H1 (cell line): ENCODE data around the gene SLC30A3. TPM values are rescaled to one million over a fixed set of nuclear protein-coding genes. Genes with fewer than 3 reads are reported as not detected.

Source experiments
- CTCF ChIA-PET: fragments of 300-600 bp; sonication (Branson Sonifier 250); formaldehyde crosslinking; loops from one replicate; lab custom pipeline; 2021; ENCODE audit not compliant: partially characterized antibody; lab: Charles Lee
- POLR2A ChIA-PET: fragments of 300-600 bp; sonication (Branson Sonifier 250); formaldehyde crosslinking; loops from one replicate; lab custom pipeline; 2021; ENCODE audit warnings: inconsistent platforms; ENCODE audit not compliant: partially characterized antibody; lab: Charles Lee
- DNase-seq, 2 experiments: peaks; one replicate each; pipeline versions ENCODE4 v3.0.0 to v3.0.0-alpha.2; 2010 to 2022; ENCODE audit warnings: low spot score in 2 of 2, low read depth in 1 of 2, mixed read lengths in 1 of 2
- FAIRE-seq: peaks from 2 replicates; lab custom pipeline; 2011; peaks lifted over from hg19 to GRCh38; lab: Jason Lieb, UNC
- H2AFZ ChIP-seq: 2 replicates; pipeline ENCODE4 v1.8.1; 2012; ENCODE audit warnings: low read length, inconsistent platforms
- H2AK5ac ChIP-seq: 2 replicates; pipeline ENCODE4 v1.6.1; 2013; ENCODE audit warnings: low read depth, low read length
- H2BK120ac ChIP-seq: replicated peaks from 2 replicates; pipeline ENCODE3; 2013; ENCODE audit warnings: low read depth, low read length, inconsistent platforms
- H2BK12ac ChIP-seq: 2 replicates; pipeline ENCODE4 v1.6.1; 2013; ENCODE audit warnings: low read depth, low read length
- H2BK15ac ChIP-seq: 2 replicates; pipeline ENCODE4 v1.6.1; 2013; ENCODE audit warnings: low read length
- H2BK20ac ChIP-seq: 2 replicates; pipeline ENCODE4 v1.6.1; 2013; ENCODE audit warnings: low read length
- H2BK5ac ChIP-seq: 2 replicates; pipeline ENCODE4 v1.6.1; 2013; ENCODE audit warnings: low read depth, low read length
- H3K14ac ChIP-seq: 2 replicates; pipeline ENCODE4 v1.6.1; 2013; ENCODE audit warnings: inconsistent platforms; ENCODE audit not compliant: insufficient read length
- H3K18ac ChIP-seq: 2 replicates; pipeline ENCODE4 v1.6.1; 2013; ENCODE audit warnings: low read length; ENCODE audit errors: extremely low read depth
- H3K23ac ChIP-seq: 2 replicates; pipeline ENCODE4 v1.6.1; 2013; ENCODE audit warnings: inconsistent platforms; ENCODE audit not compliant: insufficient read length
- H3K23me2 ChIP-seq: 2 replicates; pipeline ENCODE4 v1.6.1; 2013; ENCODE audit warnings: low read depth, low read length
- H3K27ac ChIP-seq: 2 replicates; pipeline ENCODE4 v1.6.1; 2011; ENCODE audit warnings: low read depth, low read length, inconsistent platforms
- H3K27me3 ChIP-seq, 4 experiments: replicated peaks in 1 of 4; 1 replicate in 1 of 4; 2 replicates in 3 of 4; pipeline versions ENCODE4 v1.6.1 to v1.8.1; 2011 to 2013; ENCODE audit warnings: low read length in 3 of 4, mild to moderate bottlenecking in 3 of 4, inconsistent platforms in 2 of 4, mixed read lengths in 2 of 4, moderate library complexity in 1 of 4; ENCODE audit not compliant: control insufficient read depth in 3 of 4, insufficient read depth in 3 of 4; ENCODE audit errors: extremely low read depth in 1 of 4
- H3K36me3 ChIP-seq, 4 experiments: 2 replicates each; pipeline versions ENCODE4 v1.6.1 to v1.8.1; 2011 to 2013; ENCODE audit warnings: mild to moderate bottlenecking in 4 of 4, low read length in 3 of 4, moderate library complexity in 2 of 4, control low read depth in 1 of 4, inconsistent platforms in 1 of 4; ENCODE audit not compliant: insufficient read depth in 4 of 4, control insufficient read depth in 2 of 4
- H3K4ac ChIP-seq: replicated peaks from 2 replicates; pipeline ENCODE3; 2013; ENCODE audit warnings: low read length, low read depth, mixed read lengths, inconsistent platforms; ENCODE audit not compliant: insufficient read length
- H3K4me1 ChIP-seq, 4 experiments: replicated peaks in 1 of 4; 1 replicate in 1 of 4; 2 replicates in 3 of 4; pipeline versions ENCODE4 v1.6.1 to v1.8.1; 2011 to 2013; ENCODE audit warnings: low read length in 3 of 4, inconsistent platforms in 2 of 4, mixed read lengths in 1 of 4; ENCODE audit not compliant: insufficient read depth in 4 of 4, control insufficient read depth in 3 of 4
- H3K4me2 ChIP-seq, 2 experiments: 2 replicates each; pipeline versions ENCODE4 v1.6.1 to v1.8.1; 2011 to 2013; ENCODE audit warnings: low read depth in 2 of 2, low read length in 2 of 2, control low read depth in 1 of 2, inconsistent platforms in 1 of 2, mild to moderate bottlenecking in 1 of 2; ENCODE audit not compliant: insufficient read depth in 1 of 2
- H3K4me3 ChIP-seq, 4 experiments: fragments of 200-600, 300-600 bp in 1 of 4; sonication (generic), shearing (Covaris generic), sonication (Bioruptor Twin) in 1 of 4; 2 replicates each; pipeline versions ENCODE4 v1.5.1 to v1.8.1; 2011 to 2016; ENCODE audit warnings: low read length in 4 of 4, low read depth in 3 of 4, control low read depth in 2 of 4, inconsistent platforms in 2 of 4, mild to moderate bottlenecking in 2 of 4, mixed read lengths in 1 of 4, moderate library complexity in 1 of 4; ENCODE audit not compliant: insufficient read depth in 2 of 4; ENCODE audit errors: extremely low read depth in 1 of 4
- H3K56ac ChIP-seq: replicated peaks from 2 replicates; pipeline ENCODE3; 2013; ENCODE audit warnings: low read depth, mild to moderate bottlenecking, mixed read lengths, low read length, inconsistent platforms; ENCODE audit not compliant: insufficient read length
- H3K79me1 ChIP-seq: 2 replicates; pipeline ENCODE4 v1.6.1; 2013; ENCODE audit warnings: low read depth, low read length, control low read depth
- H3K79me2 ChIP-seq, 2 experiments: 2 replicates each; pipeline versions ENCODE4 v1.6.1 to v1.8.1; 2012 to 2013; ENCODE audit warnings: low read length in 2 of 2, mild to moderate bottlenecking in 2 of 2, inconsistent platforms in 1 of 2; ENCODE audit not compliant: insufficient read depth in 2 of 2, control insufficient read depth in 1 of 2
- H3K9ac ChIP-seq, 4 experiments: replicated peaks in 1 of 4; 1 replicate in 1 of 4; 2 replicates in 3 of 4; pipeline versions ENCODE4 v1.6.1 to v1.8.1; 2011 to 2013; ENCODE audit warnings: low read depth in 3 of 4, low read length in 3 of 4, control low read depth in 2 of 4, mild to moderate bottlenecking in 2 of 4, moderate library complexity in 2 of 4, inconsistent platforms in 1 of 4; ENCODE audit errors: extremely low read depth in 1 of 4
- H3K9me3 ChIP-seq, 2 experiments: 2 replicates each; pipeline versions ENCODE4 v1.6.1 to v1.8.1; 2012 to 2013; ENCODE audit warnings: mild to moderate bottlenecking in 2 of 2, moderate library complexity in 2 of 2, control low read depth in 1 of 2, inconsistent platforms in 1 of 2, low read depth in 1 of 2, low read length in 1 of 2, mixed read lengths in 1 of 2; ENCODE audit not compliant: insufficient read depth in 2 of 2
- H4K20me1 ChIP-seq, 2 experiments: replicated peaks in 1 of 2; 2 replicates each; pipeline versions ENCODE3 to v1.8.1; 2011 to 2013; ENCODE audit warnings: inconsistent platforms in 2 of 2, low read length in 2 of 2, mild to moderate bottlenecking in 1 of 2; ENCODE audit not compliant: insufficient read depth in 2 of 2, control insufficient read depth in 1 of 2
- H4K5ac ChIP-seq: 2 replicates; pipeline ENCODE4 v1.6.1; 2013; ENCODE audit warnings: low read length, low read depth, mixed read lengths, inconsistent platforms; ENCODE audit not compliant: insufficient read length
- H4K8ac ChIP-seq: 2 replicates; pipeline ENCODE4 v1.8.0; 2013; ENCODE audit warnings: mild to moderate bottlenecking, moderate library complexity, low read length, inconsistent platforms; ENCODE audit not compliant: insufficient read depth; ENCODE audit errors: extremely low read depth
- H4K91ac ChIP-seq: replicated peaks from 2 replicates; pipeline ENCODE3; 2013; ENCODE audit warnings: low read length, mixed read lengths, inconsistent platforms; ENCODE audit not compliant: insufficient read length
- CEBPB ChIP-seq: IDR thresholded peaks from 2 replicates; pipeline ENCODE4 v1.6.1; 2012; ENCODE audit warnings: low read depth, low read length
- KDM5A ChIP-seq: fragments of 200-600 bp; IDR thresholded peaks from 2 replicates; pipeline ENCODE4 v1.7.1; 2012; ENCODE audit warnings: mild to moderate bottlenecking, low read length, inconsistent platforms, mixed read lengths
- POLR2AphosphoS5 ChIP-seq: IDR thresholded peaks from 2 replicates; pipeline ENCODE4 v1.6.1; 2011; ENCODE audit warnings: low read depth, low read length
- WGBS, 2 experiments: shearing (Covaris generic) in 1 of 2; methylation state at CpG; one replicate each; pipeline versions ENCODE4 v1.1.6 to v1.1.7; 2013 to 2015; ENCODE audit warnings: low lambda C conversion rate in 2 of 2, mixed read lengths in 2 of 2, inconsistent platforms in 1 of 2, low coverage in 1 of 2, missing lambda C conversion rate in 1 of 2; ENCODE audit not compliant: insufficient replicate concordance in 2 of 2, insufficient coverage in 1 of 2, insufficient read length in 1 of 2; ENCODE audit errors: extremely low coverage in 1 of 2, missing lambda C conversion rate in 1 of 2; 5-methylcytosine and 5-hydroxymethylcytosine counted together
- polyA plus RNA-seq, 7 experiments: library from polyadenylated mRNA; depleted of rRNA in 3 of 7; stranded (reverse) in 5 of 7; unstranded in 2 of 7; fragments of >200 nt in 5 of 7; fragments of 200-250 nt in 2 of 7; gene quantifications; 1 replicate in 5 of 7; 2 replicates in 1 of 7; 4 replicates in 1 of 7; pipeline versions ENCODE4 v1.2.1 to v1.2.3, GENCODE V29; 2011 to 2013; ENCODE audit warnings: missing spikeins in 2 of 7, mixed read lengths in 2 of 7
- total RNA-seq: library from RNA; stranded (reverse); fragmentation: NEBNext Ultra II Directional; extraction: Animal tissue kit (Norgen Biotek cat#: 25700); gene quantifications from 2 replicates; pipeline ENCODE4 v1.2.1, GENCODE V29; 2021

SLC30A3 gene
- total and polyA plus RNA-seq, 2 of the 8 experiments (the other 6 are each of a cell fraction or from before 2014, with no cell fraction given) = 15.2 to 30.7 TPM

- 0 out of 7 replicates have a peak, but pooled peaks cover 0 to 2% (median 0%) of the 10 kb centered on the region in 4 experiments for H3K27me3 ChIP-seq
- no peak overlapping the region for H3K9ac ChIP-seq
- no peak overlapping the region for H3K4me3 ChIP-seq
- no peak overlapping the region for H2BK15ac ChIP-seq
- no peak overlapping the region for H3K23ac ChIP-seq
- no peaks in the 10 kb centered on the region for H3K9me3 ChIP-seq
- no peak overlapping the region for H2BK5ac ChIP-seq
- H3K79me2 ChIP-seq = no peaks in the 10 kb centered on the region
- WGBS, 2 experiments = 97% methylated on average over 10 of the region's 10 CpGs; no CpG with 5 or more reads in 1 of the 2 experiments
- no peak overlapping the region for H4K8ac ChIP-seq
- H3K4me1 ChIP-seq = no peaks in the 10 kb centered on the region; a peak in 1 of 7 replicates
- H3K56ac ChIP-seq = no peak overlapping the region
- POLR2A ChIA-PET = interaction anchor here (0.6 to 32.6 kb wide), 8 partner anchors 12 to 112 kb away, joined by 3 to 835 read pairs (median 8); partner anchors contain the start of genes CAD, DNAJC5G, GTF3C2 and TRIM54
- DNase-seq (no peak), FAIRE-seq (no peak)
- no peak overlapping the region for H2BK12ac ChIP-seq
- CTCF ChIA-PET = interaction anchor here (0.6 to 3.4 kb wide), 7 partner anchors 10 to 84 kb away, joined by 3 to 19 read pairs (median 3); no protein-coding TSS in a partner anchor
- no peak overlapping the region for H2BK20ac ChIP-seq
- no peak overlapping the region for H2AK5ac ChIP-seq
- H4K5ac ChIP-seq = no peak overlapping the region
- H3K4me2 ChIP-seq = no peak overlapping the region
- H3K27ac ChIP-seq = no peak overlapping the region
- no peak overlapping the region for H4K91ac ChIP-seq
- no peak overlapping the region for H3K4ac ChIP-seq
- H3K14ac ChIP-seq = no peak overlapping the region
- H2AFZ ChIP-seq = no peak overlapping the region
- H2BK120ac ChIP-seq = no peak overlapping the region
- H4K20me1 ChIP-seq = peaks cover 4 to 7% of the 10 kb centered on the region in 2 experiments
- no peaks in the 10 kb centered on the region for H3K23me2 ChIP-seq
- no peak overlapping the region for H3K18ac ChIP-seq
- H3K79me1 ChIP-seq = no peaks in the 10 kb centered on the region
- peaks cover 31 to 46% (median 45%) of the 10 kb centered on the region in 4 experiments for H3K36me3 ChIP-seq
- TF ChIP-seq CEBPB (no peak), KDM5A (no peak), POLR2AphosphoS5 (peak; percentile 55; the same call in 1 of the 2 replicates)
Measured at GRCh38 chr2:27245116-27245515, 17.7 kb downstream of the SLC30A3 start.
